ENCODE results near the gene KIRREL3.

DNA sequence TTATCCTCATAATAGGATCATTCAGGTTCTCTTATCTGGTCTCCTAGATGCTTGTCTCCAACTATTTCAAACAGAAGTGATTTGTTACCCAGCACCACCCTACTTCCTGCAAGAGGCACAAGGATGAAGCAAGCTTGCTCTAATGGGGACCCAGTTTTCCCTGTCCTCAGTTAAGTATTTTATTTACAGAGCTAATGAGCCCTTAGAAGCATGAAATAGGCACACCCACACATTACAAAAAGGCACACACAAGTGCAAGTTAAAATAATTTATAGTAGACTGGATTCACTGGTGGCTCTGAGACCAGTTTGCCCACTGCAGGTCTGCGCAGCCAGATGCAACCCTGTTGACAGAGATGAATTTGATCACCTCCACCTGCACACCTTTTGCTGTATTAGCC lies 167.5 kb downstream of the KIRREL3 start:
- TF ChIP-seq, protein P1, sequence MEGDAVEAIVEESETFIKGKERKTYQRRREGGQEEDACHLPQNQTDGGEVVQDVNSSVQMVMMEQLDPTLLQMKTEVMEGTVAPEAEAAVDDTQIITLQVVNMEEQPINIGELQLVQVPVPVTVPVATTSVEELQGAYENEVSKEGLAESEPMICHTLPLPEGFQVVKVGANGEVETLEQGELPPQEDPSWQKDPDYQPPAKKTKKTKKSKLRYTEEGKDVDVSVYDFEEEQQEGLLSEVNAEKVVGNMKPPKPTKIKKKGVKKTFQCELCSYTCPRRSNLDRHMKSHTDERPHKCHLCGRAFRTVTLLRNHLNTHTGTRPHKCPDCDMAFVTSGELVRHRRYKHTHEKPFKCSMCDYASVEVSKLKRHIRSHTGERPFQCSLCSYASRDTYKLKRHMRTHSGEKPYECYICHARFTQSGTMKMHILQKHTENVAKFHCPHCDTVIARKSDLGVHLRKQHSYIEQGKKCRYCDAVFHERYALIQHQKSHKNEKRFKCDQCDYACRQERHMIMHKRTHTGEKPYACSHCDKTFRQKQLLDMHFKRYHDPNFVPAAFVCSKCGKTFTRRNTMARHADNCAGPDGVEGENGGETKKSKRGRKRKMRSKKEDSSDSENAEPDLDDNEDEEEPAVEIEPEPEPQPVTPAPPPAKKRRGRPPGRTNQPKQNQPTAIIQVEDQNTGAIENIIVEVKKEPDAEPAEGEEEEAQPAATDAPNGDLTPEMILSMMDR (IDR thresholded peaks at IDR 0.05; ENCODE audit: low read depth, low read length) = no peak
- no peak for TF ChIP-seq EZH2phosphoT487 (IDR thresholded peaks at IDR 0.05; ENCODE audit: low read depth)
